ENCODE measurements around the gene AOPEP.

DNA sequence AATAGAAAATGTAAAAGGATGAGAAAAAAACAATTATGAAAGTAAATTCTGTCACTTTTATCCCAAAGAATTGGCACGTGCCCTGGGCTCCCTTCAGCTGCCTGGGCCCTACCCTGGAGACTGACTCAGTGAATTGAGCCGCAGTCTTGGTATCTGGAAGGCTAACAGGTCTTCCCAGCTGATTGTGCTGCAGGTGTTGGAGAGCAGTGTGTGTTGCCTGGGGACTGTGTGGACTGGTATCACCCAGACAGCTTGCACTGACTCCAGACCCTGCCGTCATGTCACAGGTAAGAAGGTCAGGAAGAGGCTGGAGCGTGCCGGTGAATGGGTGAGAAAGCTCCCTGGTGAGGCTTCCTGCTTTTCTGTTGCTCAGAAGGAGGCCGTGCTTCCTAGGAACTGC is 83.3 kb downstream of the AOPEP start:
- TF ChIP-seq POLR2AphosphoS5 (IDR thresholded peaks at IDR 0.05) (no peak), POLR2A (IDR thresholded peaks at IDR 0.05) (no peak)

All from gastroesophageal sphincter (tissue), 2 donors.